H7 (cell line): ENCODE results near the gene WDR75. TPM values are rescaled to one million over a fixed set of nuclear protein-coding genes. Genes with fewer than 3 reads are reported as not detected.
A peak's percentile ranks its signal among the peaks of the same experiment; 100 is the strongest.

Experiments used
- DNase-seq: peaks from one replicate; pipeline ENCODE4 v3.0.0; 2012
- H3K27me3 ChIP-seq: 2 replicates; pipeline ENCODE4 v1.6.0; 2011; ENCODE audit warnings: mild to moderate bottlenecking, low read length; ENCODE audit not compliant: control insufficient read depth, insufficient read depth
- H3K36me3 ChIP-seq: replicated peaks from 2 replicates; pipeline ENCODE4 v1.5.1; 2011; ENCODE audit warnings: low read length; ENCODE audit not compliant: control insufficient read depth, insufficient read depth
- H3K4me3 ChIP-seq: 2 replicates; pipeline ENCODE4 v1.5.1; 2011; ENCODE audit warnings: low read depth, mild to moderate bottlenecking, control low read depth, low read length, moderate library complexity; ENCODE audit not compliant: insufficient read depth
- total RNA-seq: library from RNA; depleted of rRNA; stranded (reverse); fragments of >200 nt; shearing (Covaris generic); gene quantifications from 2 replicates; pipeline ENCODE4 v1.2.3, GENCODE V29; 2014; rRNA removed

WDR75 gene
- total RNA-seq: 98.8 and 141 TPM in 2 replicates

- peak within 1 kb of the TSS; percentile 83 for H3K4me3 ChIP-seq
- no peaks in the 10 kb centered on the region for H3K27me3 ChIP-seq
- peaks cover 1% of the 10 kb centered on the region; the same call in 1 of the 2 replicates for H3K36me3 ChIP-seq
- peak; percentile 81 for DNase-seq
These were observed at the start of gene WDR75 for GRCh38 chr2:189440947-189441708. Gene WDR75 (plus strand): TSS chr2:189441474. CDS start chr2:189441493, 19 bp downstream.

DNA sequence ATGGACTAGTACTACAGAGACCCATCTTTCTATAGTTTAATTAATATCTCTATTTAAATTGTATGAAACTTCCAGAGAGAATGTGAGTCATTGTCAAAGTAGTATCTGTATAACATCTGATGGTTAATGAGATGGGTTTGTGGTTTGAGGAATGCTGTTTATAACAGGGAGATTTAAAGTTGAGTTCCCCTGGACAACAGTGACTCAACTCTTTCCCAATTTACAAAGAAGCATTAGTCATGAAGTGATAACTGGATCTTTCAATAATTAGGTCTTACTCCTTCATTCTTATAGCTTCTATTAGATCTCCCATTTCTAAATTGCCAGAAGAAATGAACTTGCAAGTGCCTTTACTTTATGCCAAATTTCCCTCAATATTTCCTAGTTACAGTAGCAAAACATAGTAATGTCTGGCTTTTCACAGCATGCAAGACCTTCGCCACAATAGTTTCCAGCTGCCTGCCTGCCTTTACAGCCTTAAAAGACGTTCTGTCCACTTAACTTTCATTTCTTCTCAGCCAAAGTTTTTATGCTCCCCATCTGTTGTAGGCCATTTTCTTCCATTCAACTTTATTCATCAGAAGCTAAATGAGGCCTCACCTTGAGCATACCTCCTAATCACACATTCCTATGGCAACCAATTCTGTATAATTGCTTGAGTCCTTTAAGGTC is 47.7 kb upstream of the WDR75 start:
- no peak for DNase-seq
- Histone ChIP-seq H3K4me3 (no peak overlapping the region), H3K36me3 (no peaks in the 10 kb centered on the region), H3K27me3 (no peaks in the 10 kb centered on the region)

DNA sequence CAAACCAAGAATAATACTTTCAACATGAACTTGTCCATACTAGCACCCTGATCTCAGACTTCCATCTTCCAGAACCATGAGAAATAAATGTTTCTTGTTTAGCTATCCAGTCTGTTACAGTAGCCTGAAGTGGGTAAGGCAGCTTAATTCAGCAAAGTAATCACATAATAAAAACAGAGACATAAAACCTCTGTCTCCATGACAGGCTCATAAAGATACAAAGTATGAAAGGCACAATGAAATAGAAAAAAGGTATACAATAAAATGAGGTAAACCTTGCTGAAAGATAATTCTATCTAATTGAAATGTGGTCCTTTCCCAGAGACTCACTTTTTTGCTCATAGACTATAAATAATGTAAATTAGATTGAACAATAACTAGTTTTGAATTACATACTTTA is 46.7 kb upstream of the WDR75 start:
- Histone ChIP-seq H3K4me3 (no peak overlapping the region), H3K36me3 (no peaks in the 10 kb centered on the region), H3K27me3 (no peaks in the 10 kb centered on the region)
- DNase-seq: no peak

GRCh38 chr2:189402932-189403331 is 38.3 kb upstream of the WDR75 start:
- Histone ChIP-seq H3K36me3 (no peaks in the 10 kb centered on the region), H3K4me3 (no peak overlapping the region), H3K27me3 (no peaks in the 10 kb centered on the region)
- no peak for DNase-seq

DNA sequence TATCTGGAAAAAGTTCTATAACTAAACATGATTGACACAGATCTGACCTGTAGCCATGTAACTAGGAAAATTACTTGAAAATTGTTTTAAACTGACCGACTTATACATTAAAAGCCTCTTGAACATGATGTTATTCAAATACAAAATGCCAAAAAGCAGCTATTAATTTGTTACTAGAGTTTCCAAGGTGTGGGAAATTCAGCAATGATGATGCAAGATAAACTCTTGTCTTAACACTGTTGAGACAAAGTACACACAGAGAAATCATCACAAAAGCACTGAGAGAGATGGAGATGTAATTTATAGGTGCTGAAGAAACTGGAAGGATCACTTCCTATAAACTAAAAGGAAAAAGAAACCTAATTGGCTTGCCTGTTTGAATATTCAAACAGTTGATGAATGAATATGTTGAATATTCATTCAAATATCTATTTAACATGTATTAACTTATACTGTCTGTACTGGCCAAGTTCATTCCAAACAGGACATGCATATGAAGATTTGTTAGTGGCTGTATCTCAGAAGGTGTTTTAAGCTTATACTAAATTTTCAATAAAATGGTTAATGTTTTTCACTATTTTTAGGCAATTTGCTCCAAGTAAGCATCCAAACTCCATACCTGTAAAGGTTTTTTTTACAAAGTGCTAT is 34.6 kb upstream of the WDR75 start:
- no peak overlapping the region for H3K4me3 ChIP-seq
- H3K27me3 ChIP-seq: no peaks in the 10 kb centered on the region
- DNase-seq: no peak
- H3K36me3 ChIP-seq: no peaks in the 10 kb centered on the region

DNA sequence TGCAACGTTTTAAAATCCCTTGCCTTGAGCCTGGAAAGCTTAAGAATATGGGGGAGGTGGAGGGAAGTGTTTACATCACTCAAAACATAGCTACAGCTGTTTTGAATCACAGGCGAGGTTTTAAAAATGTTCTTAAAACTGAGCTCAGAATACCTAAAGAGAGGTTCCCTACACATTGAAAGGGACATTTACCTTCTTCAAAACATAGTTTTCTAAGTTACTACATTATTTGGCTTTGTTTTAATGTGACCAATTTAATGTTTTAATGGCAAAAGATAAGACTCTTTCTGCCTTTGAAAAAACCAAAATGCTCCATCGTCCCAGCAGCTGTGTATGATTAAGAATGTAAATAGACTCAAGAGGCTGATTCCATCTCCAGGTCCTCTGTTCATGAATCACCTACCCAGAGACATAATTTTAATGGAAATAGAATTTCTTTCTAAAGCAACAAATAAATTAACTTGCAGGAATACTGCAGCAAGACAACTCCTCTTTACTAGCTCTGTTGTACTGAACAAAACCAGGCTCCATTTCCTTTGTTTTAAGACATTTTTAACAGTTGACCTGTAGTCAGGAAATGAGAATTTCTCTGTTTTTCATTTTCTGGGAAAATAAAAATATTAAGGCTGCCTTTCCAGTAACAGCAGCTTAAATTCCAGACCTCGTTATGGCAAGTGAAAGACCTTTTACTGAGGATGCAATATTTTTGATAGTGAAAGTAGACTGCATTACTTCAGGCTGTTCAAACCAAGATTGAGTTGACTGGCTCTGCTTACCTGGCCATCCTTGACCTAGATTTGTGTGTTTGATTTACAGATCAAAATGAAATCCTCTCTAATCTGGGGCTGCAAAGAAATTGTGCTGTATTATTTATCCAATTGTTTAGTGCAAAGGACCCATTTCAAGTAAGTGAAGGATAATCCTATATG is 33.7 kb upstream of the WDR75 start:
- no peaks in the 10 kb centered on the region for H3K36me3 ChIP-seq
- DNase-seq: peak; percentile 5
- no peaks in the 10 kb centered on the region for H3K27me3 ChIP-seq
- no peak overlapping the region for H3K4me3 ChIP-seq

DNA sequence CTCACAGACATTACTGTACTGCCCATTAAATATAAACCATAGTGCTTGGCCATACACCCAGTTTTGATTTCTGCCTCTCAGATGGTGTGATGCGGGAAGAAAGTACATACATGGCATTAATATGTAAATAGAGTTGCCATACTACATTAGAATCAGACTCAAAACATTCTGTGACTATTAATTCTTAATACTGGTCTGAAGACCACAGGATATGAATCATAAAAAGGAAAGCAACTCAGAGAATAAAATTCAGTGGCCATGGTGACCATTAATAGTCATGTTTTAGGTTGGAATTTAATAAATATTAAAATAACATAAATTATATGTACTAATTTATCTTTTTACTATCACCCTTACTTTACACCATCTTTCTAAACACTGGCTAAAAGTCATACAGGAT is 33.0 kb upstream of the WDR75 start:
- H3K36me3 ChIP-seq: no peaks in the 10 kb centered on the region
- H3K4me3 ChIP-seq: no peak overlapping the region
- DNase-seq: no peak

GRCh38 chr2:189409131-189409530 is 32.1 kb upstream of the WDR75 start:
- no peak for DNase-seq
- Histone ChIP-seq H3K36me3 (no peaks in the 10 kb centered on the region), H3K27me3 (no peaks in the 10 kb centered on the region), H3K4me3 (no peak overlapping the region)

More for the DNA sequence above, 33.0 kb upstream of the WDR75 start:
- no peaks in the 10 kb centered on the region for H3K27me3 ChIP-seq

GRCh38 chr2:189409647-189410046 is 31.6 kb upstream of the WDR75 start:
- no peak overlapping the region for H3K4me3 ChIP-seq
- no peaks in the 10 kb centered on the region for H3K36me3 ChIP-seq
- DNase-seq: no peak
- no peaks in the 10 kb centered on the region for H3K27me3 ChIP-seq

GRCh38 chr2:189411860-189412259 is 29.4 kb upstream of the WDR75 start:
- Histone ChIP-seq H3K4me3 (no peak overlapping the region), H3K36me3 (no peaks in the 10 kb centered on the region), H3K27me3 (no peaks in the 10 kb centered on the region)
- DNase-seq: no peak

GRCh38 chr2:189412330-189412953 is 28.8 kb upstream of the WDR75 start:
- no peaks in the 10 kb centered on the region for H3K36me3 ChIP-seq
- no peak overlapping the region for H3K4me3 ChIP-seq
- H3K27me3 ChIP-seq: no peaks in the 10 kb centered on the region
- peak; percentile 19 for DNase-seq

DNA sequence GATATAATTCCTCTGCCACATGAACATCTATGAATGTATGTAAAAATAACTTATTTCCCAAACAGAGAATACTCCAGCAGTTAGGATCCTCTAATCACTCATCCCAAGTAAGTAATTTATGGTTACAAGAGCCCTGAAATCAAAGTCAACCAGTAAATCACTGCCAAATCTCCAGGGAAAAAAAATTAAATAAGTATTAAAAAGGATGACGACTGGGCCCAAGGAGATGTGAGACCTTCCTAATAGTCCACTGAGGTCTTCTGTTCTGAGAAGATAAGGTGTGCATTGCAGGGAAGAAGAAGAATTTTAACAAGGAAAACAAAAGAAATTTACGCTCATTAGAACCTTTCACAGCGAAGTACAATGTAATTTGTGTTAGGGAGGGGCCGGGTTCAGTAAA is 28.0 kb upstream of the WDR75 start:
- Histone ChIP-seq H3K36me3 (no peaks in the 10 kb centered on the region), H3K4me3 (no peak overlapping the region), H3K27me3 (no peaks in the 10 kb centered on the region)
- DNase-seq: no peak

- DNase-seq: no peak
- no peaks in the 10 kb centered on the region for H3K27me3 ChIP-seq
- no peaks in the 10 kb centered on the region for H3K36me3 ChIP-seq
- H3K4me3 ChIP-seq: no peak overlapping the region
These were observed 19.6 kb upstream of the WDR75 start for GRCh38 chr2:189421644-189422043.

DNA sequence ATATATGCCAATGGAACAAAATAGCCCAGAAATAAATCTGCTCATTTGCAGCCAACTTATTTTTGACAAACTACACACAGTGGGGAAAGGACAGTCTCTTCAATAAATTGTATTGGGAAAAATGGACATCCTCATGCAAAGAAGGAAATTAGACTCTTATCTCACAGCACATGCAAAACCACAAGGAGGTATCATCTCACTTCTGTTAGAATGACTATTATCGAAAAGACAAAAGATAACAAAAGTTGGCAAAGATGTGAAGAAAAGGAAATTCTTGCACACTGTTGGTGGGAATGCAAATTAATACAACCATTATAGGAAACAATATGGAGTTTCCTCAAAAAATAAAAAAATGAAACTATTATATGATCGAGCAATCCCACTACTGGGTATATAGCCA is 16.3 kb upstream of the WDR75 start:
- DNase-seq: no peak
- H3K4me3 ChIP-seq: no peak overlapping the region
- no peaks in the 10 kb centered on the region for H3K36me3 ChIP-seq
- H3K27me3 ChIP-seq: no peaks in the 10 kb centered on the region
